MCF 10A (cell line): Measurements from ENCODE around the gene PCNX2. TPM values are rescaled to one million over a fixed set of nuclear protein-coding genes. Genes with fewer than 3 reads are reported as not detected.

ENCODE experiments used
- BruUV-seq: library from RNA; stranded (reverse); fragments of 400-500 nt; replicated peaks from 2 replicates; lab custom pipeline; 2021; lab: Mats Ljungman, UMichigan
- CTCF ChIA-PET: fragments of 300-600 bp; sonication (Branson Sonifier 250); formaldehyde crosslinking; extraction: SDS; loops from one replicate; lab custom pipeline; 2021; ENCODE audit warnings: antibody characterized with exemption, inconsistent platforms; lab: Yijun Ruan, JAX
- POLR2A ChIA-PET: fragments of 300-600, 350-650 bp; sonication (Branson Sonifier 250); formaldehyde crosslinking; extraction: SDS; loops from one replicate; lab custom pipeline; 2020; ENCODE audit warnings: antibody characterized with exemption, inconsistent platforms; lab: Yijun Ruan, JAX
- DNase-seq: peaks from one replicate; pipeline ENCODE4 v3.0.0-alpha.2; 2018; ENCODE audit not compliant: unreplicated experiment
- H3K27ac Mint-ChIP-seq: one replicate; pipeline ENCODE4 v1.8.0; 2022; ENCODE audit warnings: mild to moderate bottlenecking, low read depth, mixed read lengths; ENCODE audit not compliant: unreplicated experiment
- H3K27me3 Mint-ChIP-seq: one replicate; pipeline ENCODE4 v1.8.0; 2022; ENCODE audit warnings: mixed read lengths; ENCODE audit not compliant: insufficient read depth, unreplicated experiment
- H3K36me3 Mint-ChIP-seq: one replicate; pipeline ENCODE4 v1.8.0; 2022; ENCODE audit warnings: mild to moderate bottlenecking, moderate library complexity, mixed read lengths; ENCODE audit not compliant: insufficient read depth, unreplicated experiment
- H3K4me1 Mint-ChIP-seq: one replicate; pipeline ENCODE4 v1.8.0; 2022; ENCODE audit warnings: mixed read lengths; ENCODE audit not compliant: insufficient read depth, unreplicated experiment
- H3K4me3 Mint-ChIP-seq: one replicate; pipeline ENCODE4 v1.8.0; 2022; ENCODE audit warnings: mild to moderate bottlenecking, moderate library complexity, mixed read lengths; ENCODE audit not compliant: unreplicated experiment
- H3K9me3 Mint-ChIP-seq: one replicate; pipeline ENCODE4 v1.8.0; 2022; ENCODE audit warnings: mixed read lengths; ENCODE audit not compliant: unreplicated experiment
- CTCF ChIP-seq: fragments of 200-600 bp; IDR thresholded peaks from one replicate; pipeline ENCODE4 v1.8.0; 2022; ENCODE audit warnings: antibody characterized with exemption, mild to moderate bottlenecking; ENCODE audit not compliant: unreplicated experiment
- intact Hi-C: fragments of 100-400 bp; cut with micrococcal nuclease; formaldehyde crosslinking; loops from 2 replicates; pipeline ENCODE4 v1.14.1; 2022
- total RNA-seq: library from RNA; stranded (reverse); gene quantifications from 2 replicates; pipeline ENCODE4 v1.2.3, GENCODE V29; 2022

PCNX2 gene
- total RNA-seq, 1 experiment from 2014 or later: 80.5 TPM

DNA sequence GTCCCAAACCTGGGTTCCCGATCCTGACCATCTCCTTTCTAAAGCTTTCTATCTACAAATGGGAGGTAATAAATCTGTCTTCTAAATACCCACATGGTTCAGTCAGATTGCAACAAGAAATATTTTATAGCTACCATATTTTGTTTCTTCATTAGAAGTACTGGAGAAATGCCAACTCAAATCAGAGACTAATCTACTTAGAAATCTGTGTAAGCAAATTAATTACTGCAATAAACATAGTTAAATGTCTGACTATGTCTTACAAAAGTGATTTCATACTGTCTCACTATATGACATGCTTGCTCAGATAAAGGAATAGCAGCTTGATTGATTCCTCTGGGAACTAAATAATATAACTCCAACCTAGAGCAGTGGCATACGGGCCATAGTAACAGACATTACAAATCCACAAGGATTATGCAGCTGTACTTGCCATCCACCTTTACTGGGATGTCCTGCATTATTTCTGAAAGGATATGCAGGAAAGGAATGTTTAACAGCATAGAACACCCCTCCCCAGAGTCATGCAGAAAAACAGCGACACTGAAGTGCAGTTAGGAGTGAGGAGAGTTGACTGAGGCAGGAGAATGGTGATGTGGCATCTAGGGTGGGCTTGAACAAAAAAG is 80.3 kb downstream of the PCNX2 start:
- POLR2A ChIA-PET: interaction anchor here (0.8 to 1.9 kb wide), 6 partner anchors 8 to 36 kb away, joined by 3 to 6 read pairs (median 4); no protein-coding TSS in a partner anchor
- no TSS peak for BruUV-seq
- H3K9me3 Mint-ChIP-seq: no peaks in the 10 kb centered on the region
- no peak for DNase-seq
- no peaks in the 10 kb centered on the region for H3K4me1 Mint-ChIP-seq
- no peak for TF ChIP-seq CTCF
- CTCF ChIA-PET: interaction anchor here (0.6 to 2.1 kb wide), 6 partner anchors 9 to 36 kb away, joined by 3 to 6 read pairs (median 4); no protein-coding TSS in a partner anchor
- H3K27me3 Mint-ChIP-seq: no peaks in the 10 kb centered on the region
- intact Hi-C loops: no loop called here
- no peak overlapping the region for H3K27ac Mint-ChIP-seq
- peaks cover 33% of the 10 kb centered on the region for H3K36me3 Mint-ChIP-seq
- no peak overlapping the region for H3K4me3 Mint-ChIP-seq

GRCh38 chr1:233211595-233211994 is 83.9 kb downstream of the PCNX2 start:
- peaks cover 48% of the 10 kb centered on the region for H3K36me3 Mint-ChIP-seq
- no TSS peak for BruUV-seq
- no peak overlapping the region for H3K4me3 Mint-ChIP-seq
- ChIA-PET POLR2A (interaction anchor here (0.7 to 1.0 kb wide), 2 partner anchors 10 to 27 kb away, joined by 3 read pairs; no protein-coding TSS in a partner anchor), CTCF (interaction anchor here (1.2 kb wide), 2 partner anchors 9 to 229 kb away, joined by 3 read pairs; no protein-coding TSS in a partner anchor)
- no peak overlapping the region for H3K27ac Mint-ChIP-seq
- intact Hi-C loops: no loop called here
- no peak for DNase-seq
- H3K27me3 Mint-ChIP-seq: no peaks in the 10 kb centered on the region
- TF ChIP-seq CTCF: no peak
- H3K9me3 Mint-ChIP-seq: no peaks in the 10 kb centered on the region
- H3K4me1 Mint-ChIP-seq: no peaks in the 10 kb centered on the region

GRCh38 chr1:233211106-233211505 is 84.4 kb downstream of the PCNX2 start:
- Mint-ChIP-seq H3K4me1 (no peaks in the 10 kb centered on the region), H3K4me3 (no peak overlapping the region), H3K9me3 (no peaks in the 10 kb centered on the region), H3K27me3 (no peaks in the 10 kb centered on the region), H3K36me3 (peaks cover 48% of the 10 kb centered on the region), H3K27ac (no peak overlapping the region)
- no peak for DNase-seq
- intact Hi-C loops: no loop called here
- ChIA-PET POLR2A (interaction anchor here (0.6 to 0.7 kb wide), 3 partner anchors 27 to 633 kb away, joined by 3 to 4 read pairs (median 3); no protein-coding TSS in a partner anchor), CTCF (interaction anchor here (0.7 to 1.3 kb wide), 5 partner anchors 9 to 230 kb away, joined by 3 to 8 read pairs (median 3); no protein-coding TSS in a partner anchor)
- BruUV-seq: no TSS peak
- no peak for TF ChIP-seq CTCF

GRCh38 chr1:233209481-233209880 is 86.0 kb downstream of the PCNX2 start:
- ChIA-PET CTCF (no interaction called here), POLR2A (no interaction called here)
- Mint-ChIP-seq H3K36me3 (peaks cover 54% of the 10 kb centered on the region), H3K4me1 (no peaks in the 10 kb centered on the region), H3K4me3 (no peak overlapping the region), H3K9me3 (no peaks in the 10 kb centered on the region), H3K27me3 (no peaks in the 10 kb centered on the region), H3K27ac (no peak overlapping the region)
- no TSS peak for BruUV-seq
- intact Hi-C loops: no loop called here
- no peak for DNase-seq
- TF ChIP-seq CTCF: no peak
